MM.1S (cell line): Measurements from ENCODE around the gene LRRC8D.

Experiments used
- DNase-seq: peaks from one replicate; pipeline ENCODE4 v3.0.0-alpha.2; 2015
- H2AFZ ChIP-seq: fragments of 300-600 bp; sonication (generic); 2 replicates; pipeline ENCODE4 v1.6.0; 2016; ENCODE audit warnings: antibody characterized with exemption, low read length
- H3F3A ChIP-seq: fragments of 300-600 bp; sonication (generic); 2 replicates; pipeline ENCODE4 v1.6.1; 2016; ENCODE audit warnings: mild to moderate bottlenecking, antibody characterized with exemption, low read length, moderate library complexity, mixed read lengths; ENCODE audit not compliant: insufficient read depth
- H3K27ac ChIP-seq: fragments of 300-600 bp; sonication (generic); 2 replicates; pipeline ENCODE4 v1.5.1; 2016; ENCODE audit warnings: mild to moderate bottlenecking, low read length
- H3K27me3 ChIP-seq: fragments of 300-600 bp; sonication (generic); replicated peaks from 2 replicates; pipeline ENCODE4 v1.6.0; 2016; ENCODE audit warnings: low read length; ENCODE audit not compliant: insufficient read depth
- H3K36me3 ChIP-seq: fragments of 300-600 bp; sonication (generic); replicated peaks from 2 replicates; pipeline ENCODE4 v1.6.1; 2016; ENCODE audit warnings: mild to moderate bottlenecking, low read length, mixed read lengths; ENCODE audit not compliant: insufficient read depth
- H3K4me1 ChIP-seq: fragments of 300-600 bp; sonication (generic); 2 replicates; pipeline ENCODE4 v1.6.1; 2016; ENCODE audit warnings: low read length, mixed read lengths
- H3K4me2 ChIP-seq: fragments of 300-600 bp; sonication (generic); 2 replicates; pipeline ENCODE4 v1.6.0; 2016; ENCODE audit warnings: low read depth, low read length
- H3K4me3 ChIP-seq: fragments of 300-600 bp; sonication (generic); 2 replicates; pipeline ENCODE4 v1.5.1; 2016; ENCODE audit warnings: low read length, mixed read lengths
- H3K79me2 ChIP-seq: fragments of 300-600 bp; sonication (generic); 2 replicates; pipeline ENCODE4 v1.6.1; 2016; ENCODE audit warnings: mixed run types, low read length, mixed read lengths
- H3K9ac ChIP-seq: fragments of 300-600 bp; sonication (generic); 2 replicates; pipeline ENCODE4 v1.6.1; 2016; ENCODE audit warnings: low read length, mixed read lengths
- H3K9me2 ChIP-seq: fragments of 300-600 bp; sonication (generic); replicated peaks from 2 replicates; pipeline ENCODE4 v1.6.1; 2016; ENCODE audit warnings: mild to moderate bottlenecking, low read length, mixed read lengths; ENCODE audit not compliant: insufficient read depth
- H3K9me3 ChIP-seq: fragments of 300-600 bp; sonication (generic); replicated peaks from 2 replicates; pipeline ENCODE4 v1.6.1; 2016; ENCODE audit warnings: mild to moderate bottlenecking, low read length, mixed read lengths; ENCODE audit not compliant: insufficient read depth
- H4K20me1 ChIP-seq: fragments of 300-600 bp; sonication (generic); 2 replicates; pipeline ENCODE4 v1.6.1; 2016; ENCODE audit warnings: mild to moderate bottlenecking, low read length, moderate library complexity, mixed read lengths; ENCODE audit not compliant: insufficient read depth
- CTCF ChIP-seq: fragments of 300-600 bp; sonication (generic); IDR thresholded peaks from 2 replicates; pipeline ENCODE4 v1.5.1; 2016; ENCODE audit warnings: antibody characterized with exemption, low read length, mixed read lengths
- EZH2 ChIP-seq: fragments of 300-600 bp; sonication (generic); optimal IDR thresholded peaks from 2 replicates; pipeline ENCODE3; 2017; ENCODE audit warnings: low read depth, mild to moderate bottlenecking, antibody characterized with exemption, low read length, mixed read lengths
- EZH2phosphoT487 ChIP-seq: fragments of 300-600 bp; sonication (generic); IDR thresholded peaks from 2 replicates; pipeline ENCODE4 v1.6.1; 2018; ENCODE audit warnings: antibody characterized with exemption, low read length

LRRC8D gene

GRCh38 chr1:89954401-89954800, 133.6 kb downstream of the LRRC8D start:
- H3K4me2 ChIP-seq, result no peak overlapping the region; the same call in 1 of the 2 replicates
- H3K27ac ChIP-seq, result no peak overlapping the region

GRCh38 chr1:89955311-89956205, 134.7 kb downstream of the LRRC8D start:
- Histone ChIP-seq H3K36me3 (no peaks in the 10 kb centered on the region), H3K4me1 (peaks cover 24% of the 10 kb centered on the region), H4K20me1 (no peaks in the 10 kb centered on the region), H3K27ac (no peak overlapping the region), H2AFZ (no peak overlapping the region), H3K27me3 (no peaks in the 10 kb centered on the region), H3K79me2 (no peaks in the 10 kb centered on the region), H3K9me2 (no peaks in the 10 kb centered on the region), H3K9me3 (no peaks in the 10 kb centered on the region), H3K4me3 (no peak overlapping the region), H3F3A (peaks cover 4% of the 10 kb centered on the region; the same call in 1 of the 2 replicates), H3K9ac (no peak overlapping the region), H3K4me2 (no peak overlapping the region)
- TF ChIP-seq EZH2, result no peak
- no peak for TF ChIP-seq EZH2phosphoT487
- no peak for TF ChIP-seq CTCF
- DNase-seq, result no peak

More at GRCh38 chr1:89954401-89954800, 133.6 kb downstream of the LRRC8D start:
- Histone ChIP-seq H3K9ac (no peak overlapping the region), H3K4me1 (peaks cover 24% of the 10 kb centered on the region), H2AFZ (no peak overlapping the region), H3K79me2 (no peaks in the 10 kb centered on the region), H4K20me1 (no peaks in the 10 kb centered on the region), H3K9me3 (no peaks in the 10 kb centered on the region), H3F3A (peaks cover 4% of the 10 kb centered on the region; the same call in 1 of the 2 replicates), H3K27me3 (no peaks in the 10 kb centered on the region), H3K36me3 (no peaks in the 10 kb centered on the region), H3K9me2 (no peaks in the 10 kb centered on the region), H3K4me3 (no peak overlapping the region)
- no peak for TF ChIP-seq CTCF
- TF ChIP-seq EZH2, result no peak
- no peak for TF ChIP-seq EZH2phosphoT487
- DNase-seq, result no peak

GRCh38 chr1:89957107-89957506, 136.3 kb downstream of the LRRC8D start:
- TF ChIP-seq EZH2 (no peak), EZH2phosphoT487 (no peak), CTCF (no peak)
- no peak overlapping the region for H3K27ac ChIP-seq

More at GRCh38 chr1:89957107-89957506, 136.3 kb downstream of the LRRC8D start:
- no peaks in the 10 kb centered on the region for H3K27me3 ChIP-seq
- H3K4me1 ChIP-seq, result peaks cover 27% of the 10 kb centered on the region
- DNase-seq, result peak; percentile 44
- no peaks in the 10 kb centered on the region for H3K9me3 ChIP-seq
- H3K79me2 ChIP-seq, result no peaks in the 10 kb centered on the region
- H3K36me3 ChIP-seq, result no peaks in the 10 kb centered on the region
- no peak overlapping the region for H3K4me3 ChIP-seq
- no peaks in the 10 kb centered on the region for H3K9me2 ChIP-seq
- peak overlapping the region; percentile 60; the same call in 1 of the 2 replicates for H3K4me2 ChIP-seq
- no peaks in the 10 kb centered on the region for H4K20me1 ChIP-seq
- H3K9ac ChIP-seq, result 0 out of 2 replicates have a peak overlapping the region, but pooled peaks have one; percentile 5
- H2AFZ ChIP-seq, result peak overlapping the region; percentile 63
- peaks cover 4% of the 10 kb centered on the region; the same call in 1 of the 2 replicates for H3F3A ChIP-seq
